OCI-LY1 (cell line): ENCODE results near the gene MKRN2.

ENCODE experiments used
- H2AFZ ChIP-seq: fragments of 200-600 bp; sonication (generic), shearing (Covaris generic); 2 replicates; pipeline ENCODE4 v1.6.0; 2014; ENCODE audit warnings: antibody characterized with exemption, mild to moderate bottlenecking, low read length
- H3F3A ChIP-seq: fragments of 200-600 bp; sonication (generic), shearing (Covaris generic); 2 replicates; pipeline ENCODE4 v1.6.0; 2014; ENCODE audit warnings: mild to moderate bottlenecking, antibody characterized with exemption, low read length, moderate library complexity; ENCODE audit not compliant: insufficient read depth
- H3K27ac ChIP-seq: fragments of 200-600 bp; sonication (generic); 2 replicates; pipeline ENCODE4 v1.5.1; 2014; ENCODE audit warnings: low read length, mixed run types, mild to moderate bottlenecking, low read depth; ENCODE audit not compliant: poor library complexity, severe bottlenecking
- H3K27me3 ChIP-seq: fragments of 200-600 bp; sonication (generic); 2 replicates; pipeline ENCODE4 v1.6.0; 2014; ENCODE audit warnings: antibody characterized with exemption, mild to moderate bottlenecking, low read length, moderate library complexity; ENCODE audit not compliant: insufficient read depth
- H3K36me3 ChIP-seq: fragments of 200-600 bp; sonication (generic); 2 replicates; pipeline ENCODE4 v1.6.1; 2014; ENCODE audit warnings: mild to moderate bottlenecking, antibody characterized with exemption, low read length, moderate library complexity, mixed read lengths; ENCODE audit not compliant: insufficient read depth
- H3K4me1 ChIP-seq: fragments of 200-600 bp; sonication (generic); 2 replicates; pipeline ENCODE4 v1.5.1; 2014; ENCODE audit warnings: mild to moderate bottlenecking, low read length, moderate library complexity; ENCODE audit not compliant: insufficient read depth, severe bottlenecking
- H3K4me2 ChIP-seq: fragments of 200-600 bp; sonication (generic), shearing (Covaris generic); 2 replicates; pipeline ENCODE4 v1.6.1; 2014; ENCODE audit warnings: low read length
- H3K4me3 ChIP-seq: fragments of 200-600 bp; sonication (generic); 2 replicates; pipeline ENCODE4 v1.5.1; 2014; ENCODE audit warnings: low read length, low read depth, mild to moderate bottlenecking, mixed read lengths; ENCODE audit not compliant: poor library complexity, severe bottlenecking
- H3K79me2 ChIP-seq: fragments of 200-600 bp; shearing (Covaris generic); 2 replicates; pipeline ENCODE4 v1.6.1; 2016; ENCODE audit warnings: mixed run types, low read length, mixed read lengths; ENCODE audit not compliant: insufficient read depth
- H3K9ac ChIP-seq: fragments of 200-600 bp; sonication (generic), shearing (Covaris generic); 2 replicates; pipeline ENCODE4 v1.6.1; 2014; ENCODE audit warnings: mild to moderate bottlenecking, low read length, mixed read lengths
- H3K9me2 ChIP-seq: fragments of 200-600 bp; sonication (generic), shearing (Covaris generic); 2 replicates; pipeline ENCODE4 v1.6.1; 2014; ENCODE audit warnings: low read depth, mild to moderate bottlenecking, low read length, mixed read lengths
- H3K9me3 ChIP-seq: fragments of 200-600 bp; shearing (Covaris generic); 2 replicates; pipeline ENCODE4 v1.6.1; 2014; ENCODE audit warnings: low read length, mixed read lengths
- H4K20me1 ChIP-seq: fragments of 200-600 bp; sonication (generic), shearing (Covaris generic); 2 replicates; pipeline ENCODE4 v1.6.0; 2016; ENCODE audit warnings: mild to moderate bottlenecking, low read length; ENCODE audit not compliant: insufficient read depth
- CTCF ChIP-seq: fragments of 200-600 bp; sonication (generic), shearing (Covaris generic); IDR thresholded peaks from 2 replicates; pipeline ENCODE4 v1.5.1; 2017; ENCODE audit warnings: mild to moderate bottlenecking, antibody characterized with exemption, low read length, moderate library complexity, mixed read lengths
- EZH2 ChIP-seq: fragments of 200-600 bp; sonication (generic), shearing (Covaris generic); IDR thresholded peaks from 2 replicates; pipeline ENCODE4 v1.8.0; 2017; ENCODE audit warnings: borderline replicate concordance, mixed run types, mild to moderate bottlenecking, antibody characterized with exemption, low read length, moderate library complexity, mixed read lengths

The MKRN2 gene

GRCh38 chr3:12561397-12561796 is 4.5 kb downstream of the MKRN2 start:
- Histone ChIP-seq H3K79me2 (peaks cover 76% of the 10 kb centered on the region), H3K36me3 (peaks cover 4% of the 10 kb centered on the region), H3F3A (no peaks in the 10 kb centered on the region), H4K20me1 (no peaks in the 10 kb centered on the region), H2AFZ (no peak overlapping the region), H3K27ac (no peak overlapping the region), H3K9ac (no peak overlapping the region), H3K4me3 (no peak overlapping the region), H3K9me2 (no peaks in the 10 kb centered on the region), H3K9me3 (peaks cover 3% of the 10 kb centered on the region; the same call in 1 of the 2 replicates), H3K4me2 (no peak overlapping the region), H3K4me1 (peaks cover 42% of the 10 kb centered on the region), H3K27me3 (no peaks in the 10 kb centered on the region)
- TF ChIP-seq CTCF (no peak), EZH2 (no peak)

GRCh38 chr3:12562451-12562850 is 5.6 kb downstream of the MKRN2 start:
- TF ChIP-seq EZH2 (no peak), CTCF (no peak)
- H4K20me1 ChIP-seq, result no peaks in the 10 kb centered on the region
- H3K4me2 ChIP-seq, result no peak overlapping the region

GRCh38 chr3:12566976-12567375 is 10.1 kb downstream of the MKRN2 start:
- Histone ChIP-seq H3F3A (no peaks in the 10 kb centered on the region), H3K9me2 (no peaks in the 10 kb centered on the region), H3K9me3 (peaks cover 3% of the 10 kb centered on the region; the same call in 1 of the 2 replicates), H2AFZ (no peak overlapping the region), H3K4me3 (no peak overlapping the region), H3K4me1 (peaks cover 6% of the 10 kb centered on the region), H3K27me3 (no peaks in the 10 kb centered on the region), H3K27ac (no peak overlapping the region), H3K79me2 (peaks cover 43% of the 10 kb centered on the region), H3K9ac (no peak overlapping the region), H4K20me1 (no peaks in the 10 kb centered on the region), H3K36me3 (peaks cover 37% of the 10 kb centered on the region), H3K4me2 (no peak overlapping the region)
- no peak for TF ChIP-seq CTCF
- no peak for TF ChIP-seq EZH2

More at GRCh38 chr3:12562451-12562850, 5.6 kb downstream of the MKRN2 start:
- Histone ChIP-seq H3K9me3 (peaks cover 3% of the 10 kb centered on the region; the same call in 1 of the 2 replicates), H3K27ac (no peak overlapping the region), H3F3A (no peaks in the 10 kb centered on the region), H3K36me3 (peaks cover 4% of the 10 kb centered on the region), H3K9me2 (no peaks in the 10 kb centered on the region), H3K4me1 (peaks cover 40% of the 10 kb centered on the region), H3K27me3 (no peaks in the 10 kb centered on the region), H3K9ac (no peak overlapping the region), H3K79me2 (peaks cover 74% of the 10 kb centered on the region), H3K4me3 (no peak overlapping the region), H2AFZ (no peak overlapping the region)
